ENCODE measurements around the gene CCDC78. TPM values are rescaled to one million over a fixed set of nuclear protein-coding genes. Genes with fewer than 3 reads are reported as not detected.

CCDC78 gene
- total RNA-seq, 1 donor from 2014 or later = 26.1 TPM

- H3K4me3 ChIP-seq = peak within 1 kb of the TSS; percentile 83
- H3K36me3 ChIP-seq = peaks cover 36% of the 10 kb centered on the region
- peak within 1 kb of the TSS; percentile 89 for H3K27ac ChIP-seq
- peak; percentile 99 for DNase-seq
- peaks cover 58% of the 10 kb centered on the region for H3K4me1 ChIP-seq
- no peaks in the 10 kb centered on the region for H3K27me3 ChIP-seq (ENCODE audit: low read depth)
- intact Hi-C loops (cut with DNase I) = no loop called here
- H3K9me3 ChIP-seq = no peaks in the 10 kb centered on the region
- no peak for TF ChIP-seq CTCF (IDR thresholded peaks at IDR 0.05)
- ATAC-seq = peak; percentile 82 to 83
Measured at GRCh38 chr16:684071-684794, 42.0 kb downstream of the CCDC78 start, which contains the start of gene JMJD8. Gene JMJD8, minus strand, starts transcription at chr16:684334. Its CDS starts 15 bp downstream, at chr16:684319.

GRCh38 chr16:683396-684070 is 42.7 kb downstream of the CCDC78 start:
- Histone ChIP-seq H3K4me1 (peaks cover 57% of the 10 kb centered on the region), H3K27ac (peak overlapping the region; percentile 89), H3K27me3 (ENCODE audit: low read depth) (no peaks in the 10 kb centered on the region), H3K36me3 (peaks cover 36% of the 10 kb centered on the region), H3K9me3 (no peaks in the 10 kb centered on the region), H3K4me3 (peak overlapping the region; percentile 83)
- DNase-seq = no peak
- intact Hi-C loops (cut with DNase I) = no loop called here
- ATAC-seq = no peak
- TF ChIP-seq CTCF (IDR thresholded peaks at IDR 0.05) = no peak

- no peak overlapping the region for H3K4me3 ChIP-seq
- no peak for TF ChIP-seq CTCF (IDR thresholded peaks at IDR 0.05)
- peaks cover 55% of the 10 kb centered on the region for H3K4me1 ChIP-seq
- intact Hi-C loops (cut with DNase I) = no loop called here
- DNase-seq = no peak
- no peaks in the 10 kb centered on the region for H3K9me3 ChIP-seq
- H3K27ac ChIP-seq = no peak overlapping the region
- no peak for ATAC-seq
- no peaks in the 10 kb centered on the region for H3K27me3 ChIP-seq (ENCODE audit: low read depth)
- H3K36me3 ChIP-seq = peaks cover 36% of the 10 kb centered on the region
Measured at GRCh38 chr16:682493-683395, 43.5 kb downstream of the CCDC78 start.

GRCh38 chr16:681746-682427 is 44.4 kb downstream of the CCDC78 start:
- no peak for TF ChIP-seq CTCF (IDR thresholded peaks at IDR 0.05)
- H3K27me3 ChIP-seq (ENCODE audit: low read depth) = peaks cover 3% of the 10 kb centered on the region
- no peak for DNase-seq
- ATAC-seq = no peak
- peaks cover 30% of the 10 kb centered on the region for H3K36me3 ChIP-seq
- H3K4me1 ChIP-seq = peaks cover 55% of the 10 kb centered on the region
- intact Hi-C loops (cut with DNase I) = no loop called here
- H3K4me3 ChIP-seq = peak overlapping the region; percentile 71
- H3K27ac ChIP-seq = no peak overlapping the region
- no peaks in the 10 kb centered on the region for H3K9me3 ChIP-seq
